ENCODE results near the gene COPS7A.
A peak's percentile ranks its signal among the peaks of the same experiment; 100 is the strongest.
"Not testable (repeated sequence)": the region's sequence is repeated elsewhere in the genome, so short reads cannot be mapped to it uniquely, and the experiment has no call there.

COPS7A gene

GRCh38 chr12:6701078-6701768 lies 22.6 kb upstream of the COPS7A start:
- FAIRE-seq = peak; percentile 69
- DNase-seq (ENCODE audit: insufficient read length, low spot score) = no peak

- DNase-seq (ENCODE audit: insufficient read length, low spot score) = no peak
- FAIRE-seq = peak; percentile 89
Measured at GRCh38 chr12:6703631-6704030, 20.2 kb upstream of the COPS7A start.

GRCh38 chr12:6708351-6708750 lies 15.5 kb upstream of the COPS7A start:
- not testable (repeated sequence) for DNase-seq (ENCODE audit: insufficient read length, low spot score); FAIRE-seq

- no peak for FAIRE-seq
Measured at GRCh38 chr12:6708960-6709394, 14.9 kb upstream of the COPS7A start.

GRCh38 chr12:6716031-6716873 lies 7.6 kb upstream of the COPS7A start:
- FAIRE-seq; DNase-seq (ENCODE audit: insufficient read length, low spot score): not testable (repeated sequence)

More at GRCh38 chr12:6708960-6709394, 14.9 kb upstream of the COPS7A start:
- DNase-seq (ENCODE audit: insufficient read length, low spot score) = no peak

GRCh38 chr12:6716874-6717437 lies 6.9 kb upstream of the COPS7A start:
- DNase-seq (ENCODE audit: insufficient read length, low spot score) = no peak
- FAIRE-seq = no peak

GRCh38 chr12:6722863-6723262 lies 983 bp upstream of the COPS7A start:
- DNase-seq (ENCODE audit: insufficient read length, low spot score) (no peak), FAIRE-seq (no peak)

- FAIRE-seq (peak; percentile 80), DNase-seq (ENCODE audit: insufficient read length, low spot score) (peak; percentile 38)
Measured at GRCh38 chr12:6724409-6724797, 557 bp downstream of the COPS7A start.

- DNase-seq (ENCODE audit: insufficient read length, low spot score) (no peak), FAIRE-seq (no peak)
Measured at GRCh38 chr12:6725350-6725749, 1.5 kb downstream of the COPS7A start.

- FAIRE-seq (no peak), DNase-seq (ENCODE audit: insufficient read length, low spot score) (no peak)
Measured at GRCh38 chr12:6729186-6729585, 5.3 kb downstream of the COPS7A start.

- DNase-seq (ENCODE audit: insufficient read length, low spot score) (no peak), FAIRE-seq (peak; percentile 65)
Measured at GRCh38 chr12:6730169-6730568, 6.3 kb downstream of the COPS7A start.

- FAIRE-seq (no peak), DNase-seq (ENCODE audit: insufficient read length, low spot score) (no peak)
Measured at GRCh38 chr12:6734506-6735387, 10.9 kb downstream of the COPS7A start.

GRCh38 chr12:6735448-6736191 lies 11.8 kb downstream of the COPS7A start:
- peak; percentile 76 for DNase-seq (ENCODE audit: insufficient read length, low spot score)
- FAIRE-seq = peak; percentile 91

- DNase-seq (ENCODE audit: insufficient read length, low spot score) (no peak), FAIRE-seq (no peak)
Measured at GRCh38 chr12:6736754-6737153, 12.9 kb downstream of the COPS7A start.

GRCh38 chr12:6742080-6742479 lies 18.2 kb downstream of the COPS7A start:
- DNase-seq (ENCODE audit: insufficient read length, low spot score); FAIRE-seq: not testable (repeated sequence)

- DNase-seq (ENCODE audit: insufficient read length, low spot score) = no peak
Measured at GRCh38 chr12:6742834-6743233, 19.0 kb downstream of the COPS7A start.

GRCh38 chr12:6743300-6743699 lies 19.5 kb downstream of the COPS7A start:
- not testable (repeated sequence) for DNase-seq (ENCODE audit: insufficient read length, low spot score); FAIRE-seq

More at GRCh38 chr12:6742834-6743233, 19.0 kb downstream of the COPS7A start:
- FAIRE-seq = no peak

- FAIRE-seq (no peak), DNase-seq (ENCODE audit: insufficient read length, low spot score) (no peak)
Measured at GRCh38 chr12:6745741-6746525, 22.1 kb downstream of the COPS7A start.

- DNase-seq (ENCODE audit: insufficient read length, low spot score) (no peak), FAIRE-seq (peak; percentile 40)
Measured at GRCh38 chr12:6747216-6747615, 23.4 kb downstream of the COPS7A start.

Data from HTR-8/SVneo (cell line).